GM12875 (cell line): Measurements from ENCODE around the gene HSF5.

ENCODE experiments used
- H3K4me3 ChIP-seq: one replicate; pipeline ENCODE4 v1.5.1; 2011; ENCODE audit warnings: low read depth, low read length, control low read depth
- TF ChIP-seq, protein P1 (sequence below): IDR thresholded peaks from 2 replicates; pipeline ENCODE4 v1.5.1; 2011; ENCODE audit warnings: low read depth, mild to moderate bottlenecking, control low read depth, inconsistent platforms, low read length, moderate library complexity, borderline replicate concordance; ENCODE audit not compliant: insufficient read depth

HSF5 gene

GRCh38 chr17:58385359-58385899 lies 102.8 kb downstream of the HSF5 start:
- TF ChIP-seq, protein P1, sequence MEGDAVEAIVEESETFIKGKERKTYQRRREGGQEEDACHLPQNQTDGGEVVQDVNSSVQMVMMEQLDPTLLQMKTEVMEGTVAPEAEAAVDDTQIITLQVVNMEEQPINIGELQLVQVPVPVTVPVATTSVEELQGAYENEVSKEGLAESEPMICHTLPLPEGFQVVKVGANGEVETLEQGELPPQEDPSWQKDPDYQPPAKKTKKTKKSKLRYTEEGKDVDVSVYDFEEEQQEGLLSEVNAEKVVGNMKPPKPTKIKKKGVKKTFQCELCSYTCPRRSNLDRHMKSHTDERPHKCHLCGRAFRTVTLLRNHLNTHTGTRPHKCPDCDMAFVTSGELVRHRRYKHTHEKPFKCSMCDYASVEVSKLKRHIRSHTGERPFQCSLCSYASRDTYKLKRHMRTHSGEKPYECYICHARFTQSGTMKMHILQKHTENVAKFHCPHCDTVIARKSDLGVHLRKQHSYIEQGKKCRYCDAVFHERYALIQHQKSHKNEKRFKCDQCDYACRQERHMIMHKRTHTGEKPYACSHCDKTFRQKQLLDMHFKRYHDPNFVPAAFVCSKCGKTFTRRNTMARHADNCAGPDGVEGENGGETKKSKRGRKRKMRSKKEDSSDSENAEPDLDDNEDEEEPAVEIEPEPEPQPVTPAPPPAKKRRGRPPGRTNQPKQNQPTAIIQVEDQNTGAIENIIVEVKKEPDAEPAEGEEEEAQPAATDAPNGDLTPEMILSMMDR, result no peak

DNA sequence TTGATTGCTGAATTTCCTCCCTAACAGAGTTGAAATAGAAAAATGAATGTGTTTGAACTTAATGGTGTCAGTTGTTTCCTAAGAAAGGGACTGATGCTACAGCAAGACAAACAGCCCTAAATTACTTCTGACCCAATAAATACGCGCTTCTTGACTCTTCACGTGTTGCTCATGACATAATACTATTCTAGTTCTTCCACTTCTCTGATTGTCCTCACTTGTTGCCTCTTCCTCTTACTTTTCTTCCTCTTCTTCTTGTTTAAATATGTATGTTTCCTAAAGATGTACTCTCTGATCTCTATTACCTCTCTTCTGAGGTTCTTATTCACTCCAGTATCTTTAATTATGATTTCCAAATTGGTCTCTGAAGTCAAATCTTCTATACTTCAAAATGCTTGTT lies 103.3 kb downstream of the HSF5 start:
- TF ChIP-seq, protein P1, result no peak

More at GRCh38 chr17:58385359-58385899, 102.8 kb downstream of the HSF5 start:
- no peak overlapping the region for H3K4me3 ChIP-seq

DNA sequence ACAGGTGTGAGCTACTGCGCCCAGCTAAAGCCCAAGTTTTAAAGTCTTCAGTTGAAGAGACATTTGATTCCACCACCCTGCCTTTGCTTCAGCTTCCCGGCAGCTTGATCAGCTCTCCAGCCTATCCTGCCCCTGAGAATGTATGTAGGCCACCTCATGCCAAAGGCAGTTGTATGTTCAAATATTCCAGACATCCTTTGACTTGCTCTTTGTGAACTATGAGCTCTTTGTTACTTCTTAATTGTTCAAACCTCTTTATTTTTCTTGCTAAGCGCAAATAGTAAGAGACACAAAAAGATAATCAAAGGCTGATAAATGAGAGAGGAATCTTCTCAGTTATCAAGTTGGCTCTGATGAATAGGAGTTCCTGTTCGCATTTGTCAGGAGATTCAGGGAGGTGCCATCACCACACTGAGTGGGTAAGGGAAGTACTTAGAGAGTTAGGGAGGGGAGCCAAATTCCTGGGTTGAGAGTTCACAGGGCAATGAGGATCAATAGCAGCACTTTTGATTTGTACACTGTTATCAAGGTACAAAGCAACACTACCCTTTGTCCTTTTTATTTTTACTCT lies 104.2 kb downstream of the HSF5 start:
- H3K4me3 ChIP-seq, result no peak overlapping the region
- TF ChIP-seq, protein P1, result no peak

More for the DNA sequence above, 103.3 kb downstream of the HSF5 start:
- no peak overlapping the region for H3K4me3 ChIP-seq

DNA sequence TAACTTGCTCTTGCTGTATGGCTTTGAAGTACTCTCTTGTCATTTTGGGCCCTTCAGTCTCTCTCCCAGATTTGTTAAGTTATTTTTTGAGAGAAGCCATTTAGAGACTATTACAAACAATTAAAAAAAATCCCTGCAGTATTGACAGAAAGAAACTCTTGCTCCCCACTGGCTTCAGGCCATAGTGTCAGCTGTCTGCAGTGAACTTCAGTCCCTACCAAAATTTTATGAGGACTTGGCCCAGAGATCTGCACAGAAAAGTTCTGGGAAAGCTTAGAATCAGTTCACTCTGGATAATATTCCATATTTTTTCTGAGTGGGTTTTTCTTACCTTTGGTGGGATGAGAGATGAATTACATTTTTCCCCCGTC lies 105.4 kb downstream of the HSF5 start:
- TF ChIP-seq, protein P1, result no peak
- no peak overlapping the region for H3K4me3 ChIP-seq

GRCh38 chr17:58382108-58382871 lies 105.9 kb downstream of the HSF5 start:
- TF ChIP-seq, protein P1, result no peak
- no peak overlapping the region for H3K4me3 ChIP-seq

- H3K4me3 ChIP-seq, result no peak overlapping the region
- TF ChIP-seq, protein P1, result no peak
Measured at GRCh38 chr17:58381124-58382035, 106.8 kb downstream of the HSF5 start.
